HPDE6-E6E7 (cell line): ENCODE measurements around the gene POU6F2.
"Not testable (repeated sequence)": the region's sequence is repeated elsewhere in the genome, so short reads cannot be mapped to it uniquely, and the experiment has no call there.

Source experiments
- DNase-seq: peaks from one replicate; pipeline ENCODE4 v3.0.0; 2011; ENCODE audit warnings: missing footprints; ENCODE audit errors: extremely low spot score

Gene POU6F2

GRCh38 chr7:39304668-39305405 is 327.1 kb downstream of the POU6F2 start:
- DNase-seq, result no peak

- DNase-seq, result no peak
These were observed 328.4 kb downstream of the POU6F2 start for GRCh38 chr7:39306016-39306570.

- DNase-seq, result no peak
These were observed 333.0 kb downstream of the POU6F2 start for GRCh38 chr7:39310699-39311098.

GRCh38 chr7:39312254-39312989 is 334.7 kb downstream of the POU6F2 start:
- no peak for DNase-seq

- no peak for DNase-seq
These were observed 335.7 kb downstream of the POU6F2 start for GRCh38 chr7:39313376-39313775.

GRCh38 chr7:39313974-39314373 is 336.3 kb downstream of the POU6F2 start:
- no peak for DNase-seq

- DNase-seq, result no peak
These were observed 339.4 kb downstream of the POU6F2 start for GRCh38 chr7:39317107-39317506.

GRCh38 chr7:39317896-39318295 is 340.2 kb downstream of the POU6F2 start:
- DNase-seq, result no peak

GRCh38 chr7:39321245-39321644 is 343.5 kb downstream of the POU6F2 start:
- no peak for DNase-seq

GRCh38 chr7:39321909-39322498 is 344.3 kb downstream of the POU6F2 start:
- no peak for DNase-seq

GRCh38 chr7:39324139-39324760 is 346.5 kb downstream of the POU6F2 start:
- DNase-seq, result no peak

- not testable (repeated sequence) for DNase-seq
These were observed 353.9 kb downstream of the POU6F2 start for GRCh38 chr7:39331607-39332006.

- DNase-seq, result no peak
These were observed 354.4 kb downstream of the POU6F2 start for GRCh38 chr7:39332142-39332541.

- DNase-seq, result no peak
These were observed 356.0 kb downstream of the POU6F2 start for GRCh38 chr7:39333701-39334100.

- no peak for DNase-seq
These were observed 358.7 kb downstream of the POU6F2 start for GRCh38 chr7:39336442-39336841.

- no peak for DNase-seq
These were observed 361.0 kb downstream of the POU6F2 start for GRCh38 chr7:39338716-39339115.

GRCh38 chr7:39339591-39339990 is 361.9 kb downstream of the POU6F2 start:
- no peak for DNase-seq

GRCh38 chr7:39341083-39341482 is 363.4 kb downstream of the POU6F2 start:
- no peak for DNase-seq

GRCh38 chr7:39342763-39343162 is 365.1 kb downstream of the POU6F2 start:
- DNase-seq, result no peak

- no peak for DNase-seq
These were observed 371.9 kb downstream of the POU6F2 start for GRCh38 chr7:39349452-39350123.

GRCh38 chr7:39353615-39354376 is 376.1 kb downstream of the POU6F2 start:
- no peak for DNase-seq
